ENCODE results near the gene MYO18A. TPM values are rescaled to one million over a fixed set of nuclear protein-coding genes. Genes with fewer than 3 reads are reported as not detected.

The MYO18A gene
- total RNA-seq, 1 donor from 2014 or later: 28.8 TPM

DNA sequence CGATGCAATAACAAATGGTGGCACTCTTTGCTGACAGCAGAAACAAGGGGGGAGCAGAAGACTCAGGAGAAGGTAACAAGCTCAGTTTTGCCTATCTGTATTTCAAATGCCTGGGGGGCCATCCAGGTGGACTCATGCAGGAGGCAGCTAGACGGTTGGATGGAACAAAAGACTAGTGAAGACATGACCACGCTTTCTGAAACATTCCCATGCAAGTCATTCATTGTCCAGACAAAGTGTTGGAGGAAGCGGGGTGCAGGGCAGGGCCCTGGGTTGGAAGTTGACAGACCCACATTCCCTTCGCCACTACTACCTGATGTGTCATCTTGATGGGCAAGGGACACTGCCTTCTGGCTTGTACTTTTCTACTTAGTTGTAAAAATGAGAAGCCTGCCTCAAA is 36.7 kb upstream of the MYO18A start:
- H3K27me3 Mint-ChIP-seq (ENCODE audit: unreplicated experiment): peaks cover 9% of the 10 kb centered on the region

DNA sequence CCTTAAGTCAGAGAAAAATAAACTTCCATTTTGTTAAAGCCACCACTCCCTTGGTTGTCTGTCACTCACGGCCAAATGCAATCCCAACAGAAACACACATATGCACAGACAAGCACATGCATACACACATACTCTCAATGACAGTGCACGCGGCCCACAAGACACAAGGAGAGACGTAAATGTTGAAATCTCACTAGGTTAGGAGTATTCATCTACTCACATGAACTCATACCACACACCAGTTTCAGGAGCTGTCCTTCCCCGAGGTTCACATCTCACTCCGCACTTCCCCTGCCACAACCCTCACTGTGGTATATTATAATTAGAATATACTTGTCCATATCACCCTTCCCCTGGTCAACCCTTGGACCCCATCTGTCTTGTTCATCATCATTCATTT is 36.0 kb upstream of the MYO18A start:
- peaks cover 9% of the 10 kb centered on the region for H3K27me3 Mint-ChIP-seq (ENCODE audit: unreplicated experiment)
- DNase-seq (ENCODE audit: extremely low spot score, unreplicated experiment): no peak
- H3K27ac Mint-ChIP-seq (ENCODE audit: unreplicated experiment): no peak overlapping the region
- H3K4me3 Mint-ChIP-seq (ENCODE audit: unreplicated experiment): no peak overlapping the region
- no peaks in the 10 kb centered on the region for H3K9me3 Mint-ChIP-seq (ENCODE audit: unreplicated experiment)
- H3K36me3 Mint-ChIP-seq (ENCODE audit: unreplicated experiment): no peaks in the 10 kb centered on the region
- TF ChIP-seq, protein P1, sequence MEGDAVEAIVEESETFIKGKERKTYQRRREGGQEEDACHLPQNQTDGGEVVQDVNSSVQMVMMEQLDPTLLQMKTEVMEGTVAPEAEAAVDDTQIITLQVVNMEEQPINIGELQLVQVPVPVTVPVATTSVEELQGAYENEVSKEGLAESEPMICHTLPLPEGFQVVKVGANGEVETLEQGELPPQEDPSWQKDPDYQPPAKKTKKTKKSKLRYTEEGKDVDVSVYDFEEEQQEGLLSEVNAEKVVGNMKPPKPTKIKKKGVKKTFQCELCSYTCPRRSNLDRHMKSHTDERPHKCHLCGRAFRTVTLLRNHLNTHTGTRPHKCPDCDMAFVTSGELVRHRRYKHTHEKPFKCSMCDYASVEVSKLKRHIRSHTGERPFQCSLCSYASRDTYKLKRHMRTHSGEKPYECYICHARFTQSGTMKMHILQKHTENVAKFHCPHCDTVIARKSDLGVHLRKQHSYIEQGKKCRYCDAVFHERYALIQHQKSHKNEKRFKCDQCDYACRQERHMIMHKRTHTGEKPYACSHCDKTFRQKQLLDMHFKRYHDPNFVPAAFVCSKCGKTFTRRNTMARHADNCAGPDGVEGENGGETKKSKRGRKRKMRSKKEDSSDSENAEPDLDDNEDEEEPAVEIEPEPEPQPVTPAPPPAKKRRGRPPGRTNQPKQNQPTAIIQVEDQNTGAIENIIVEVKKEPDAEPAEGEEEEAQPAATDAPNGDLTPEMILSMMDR (IDR thresholded peaks at IDR 0.05): no peak
- H3K4me1 Mint-ChIP-seq (ENCODE audit: unreplicated experiment): peaks cover 8% of the 10 kb centered on the region

More for the DNA sequence above, 36.7 kb upstream of the MYO18A start:
- H3K9me3 Mint-ChIP-seq (ENCODE audit: unreplicated experiment): no peaks in the 10 kb centered on the region
- no peak overlapping the region for H3K4me3 Mint-ChIP-seq (ENCODE audit: unreplicated experiment)
- H3K27ac Mint-ChIP-seq (ENCODE audit: unreplicated experiment): no peak overlapping the region
- H3K36me3 Mint-ChIP-seq (ENCODE audit: unreplicated experiment): no peaks in the 10 kb centered on the region
- TF ChIP-seq, protein P1 (IDR thresholded peaks at IDR 0.05): no peak
- DNase-seq (ENCODE audit: extremely low spot score, unreplicated experiment): no peak
- peaks cover 8% of the 10 kb centered on the region for H3K4me1 Mint-ChIP-seq (ENCODE audit: unreplicated experiment)

DNA sequence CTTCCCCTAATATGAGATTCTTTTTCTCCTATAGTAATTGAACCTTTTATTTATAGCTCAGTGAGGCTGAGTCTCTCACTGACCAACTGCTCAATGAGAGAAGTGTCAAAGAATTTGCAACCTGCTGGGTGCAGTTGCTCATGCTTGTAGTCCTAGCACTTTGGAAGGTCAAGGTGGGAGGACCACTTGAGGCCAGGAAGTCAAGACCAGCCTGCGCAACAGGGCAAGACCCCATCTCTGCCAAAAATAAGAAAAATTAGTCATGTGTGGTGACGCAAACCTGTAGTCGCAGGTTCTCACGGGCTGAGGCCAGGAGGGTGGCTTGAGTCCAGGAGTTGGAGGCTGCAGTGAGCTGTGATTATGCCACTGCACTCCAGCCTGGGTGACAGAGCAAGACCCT is 35.5 kb upstream of the MYO18A start:
- Mint-ChIP-seq H3K36me3 (ENCODE audit: unreplicated experiment) (no peaks in the 10 kb centered on the region), H3K27ac (ENCODE audit: unreplicated experiment) (no peak overlapping the region), H3K27me3 (ENCODE audit: unreplicated experiment) (peaks cover 9% of the 10 kb centered on the region), H3K4me1 (ENCODE audit: unreplicated experiment) (peaks cover 8% of the 10 kb centered on the region), H3K4me3 (ENCODE audit: unreplicated experiment) (no peak overlapping the region), H3K9me3 (ENCODE audit: unreplicated experiment) (no peaks in the 10 kb centered on the region)
- TF ChIP-seq, protein P1 (IDR thresholded peaks at IDR 0.05): no peak
- DNase-seq (ENCODE audit: extremely low spot score, unreplicated experiment): no peak

DNA sequence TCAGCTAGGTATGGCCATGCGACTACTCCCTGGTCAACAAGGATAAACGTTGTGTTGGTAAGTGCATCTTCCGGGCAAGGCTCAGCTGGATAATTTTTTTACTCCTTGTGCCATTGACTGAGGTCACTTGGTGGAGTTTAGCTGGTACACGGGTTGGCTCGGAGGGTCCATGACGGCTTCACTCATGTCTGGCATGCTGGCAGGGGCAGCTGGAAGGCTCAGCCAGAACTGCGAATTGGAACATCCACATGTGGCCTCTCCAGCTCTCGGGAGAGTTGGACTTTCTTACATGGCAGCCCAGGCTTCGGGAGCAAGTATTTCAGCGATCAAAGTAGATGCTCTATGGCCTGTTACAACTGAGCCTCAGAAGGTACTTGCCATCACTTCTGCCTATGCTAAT is 35.0 kb upstream of the MYO18A start:
- Mint-ChIP-seq H3K4me3 (ENCODE audit: unreplicated experiment) (no peak overlapping the region), H3K36me3 (ENCODE audit: unreplicated experiment) (no peaks in the 10 kb centered on the region), H3K4me1 (ENCODE audit: unreplicated experiment) (peaks cover 8% of the 10 kb centered on the region), H3K9me3 (ENCODE audit: unreplicated experiment) (no peaks in the 10 kb centered on the region), H3K27ac (ENCODE audit: unreplicated experiment) (no peak overlapping the region), H3K27me3 (ENCODE audit: unreplicated experiment) (peaks cover 9% of the 10 kb centered on the region)
- DNase-seq (ENCODE audit: extremely low spot score, unreplicated experiment): no peak
- TF ChIP-seq, protein P1 (IDR thresholded peaks at IDR 0.05): no peak

DNA sequence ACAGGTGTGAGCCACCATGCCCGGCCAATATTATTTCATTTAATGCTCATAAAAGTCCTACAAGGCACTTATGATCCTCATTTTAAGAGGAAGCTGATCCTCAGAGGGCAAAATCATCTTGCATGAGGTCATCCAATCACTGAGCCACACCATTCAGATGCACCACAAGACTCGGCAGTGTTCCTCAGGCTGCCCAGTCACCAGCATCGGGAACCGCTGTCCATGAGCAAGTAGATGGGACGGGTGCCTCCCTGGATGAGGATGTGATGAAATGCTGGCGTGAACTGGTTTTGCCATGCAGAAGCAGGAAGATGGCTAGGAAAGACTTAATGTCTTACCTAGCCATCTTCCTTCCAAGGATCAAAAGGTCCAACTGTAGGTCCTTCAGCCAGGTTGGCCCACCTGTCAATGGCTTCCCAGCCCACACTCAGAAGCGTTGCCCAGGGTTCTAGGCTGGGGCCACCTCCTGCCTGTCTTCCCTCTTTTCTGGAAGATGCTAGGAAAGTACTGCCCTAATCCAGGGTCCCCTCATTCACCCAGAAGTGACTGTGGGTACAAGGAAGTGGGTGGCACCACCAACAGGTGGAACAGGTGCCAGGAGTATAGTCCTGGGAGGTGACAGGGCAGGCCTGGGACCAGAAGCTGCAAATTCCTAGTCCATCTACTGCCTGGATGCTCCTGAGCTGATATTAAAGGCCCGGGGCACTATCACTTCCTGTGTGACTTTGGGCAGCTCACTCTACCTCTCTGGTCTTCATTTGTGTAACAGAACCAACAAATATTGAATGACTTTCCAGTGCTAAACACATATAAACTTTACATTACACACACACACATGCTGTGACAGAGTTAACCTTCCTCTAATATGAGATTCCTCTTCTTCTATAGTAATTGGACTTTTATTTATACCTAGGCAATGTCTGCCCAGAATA is 34.3 kb upstream of the MYO18A start:
- peaks cover 9% of the 10 kb centered on the region for H3K27me3 Mint-ChIP-seq (ENCODE audit: unreplicated experiment)
- no peak overlapping the region for H3K4me3 Mint-ChIP-seq (ENCODE audit: unreplicated experiment)
- TF ChIP-seq, protein P1 (IDR thresholded peaks at IDR 0.05): no peak
- H3K4me1 Mint-ChIP-seq (ENCODE audit: unreplicated experiment): peaks cover 5% of the 10 kb centered on the region
- no peaks in the 10 kb centered on the region for H3K9me3 Mint-ChIP-seq (ENCODE audit: unreplicated experiment)
- DNase-seq (ENCODE audit: extremely low spot score, unreplicated experiment): no peak
- H3K36me3 Mint-ChIP-seq (ENCODE audit: unreplicated experiment): no peaks in the 10 kb centered on the region
- H3K27ac Mint-ChIP-seq (ENCODE audit: unreplicated experiment): no peak overlapping the region
